Measurements from ENCODE around the gene EGFR. TPM values are rescaled to one million over a fixed set of nuclear protein-coding genes. Genes with fewer than 3 reads are reported as not detected.

EGFR gene
- total RNA-seq, 4 donors from 2014 or later = 36.4 to 73.6 (median 38.7) TPM

DNA sequence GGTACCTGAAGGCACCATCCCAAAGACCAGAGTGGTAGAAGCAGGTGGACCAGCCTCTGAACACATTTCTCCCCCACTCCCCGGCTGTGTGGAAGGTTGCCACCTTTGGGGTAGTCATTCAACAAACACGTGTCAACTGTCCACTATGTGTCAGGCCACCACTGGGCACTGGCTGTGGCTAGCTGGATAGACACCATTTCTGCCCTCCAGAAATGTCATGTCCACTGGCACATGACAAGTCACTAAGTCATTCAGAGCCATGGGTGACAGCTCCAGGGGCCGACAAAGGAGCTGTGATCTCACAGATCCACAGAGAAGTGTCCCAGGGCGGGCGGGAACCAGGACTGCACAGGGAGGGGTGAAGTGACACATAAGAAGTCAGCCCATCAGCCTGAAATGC is 99.6 kb downstream of the EGFR start:
- Histone ChIP-seq H3K27ac (no peak overlapping the region), H3K4me3 (no peak overlapping the region), H3K4me1 (no peaks in the 10 kb centered on the region), H3K36me3 (no peaks in the 10 kb centered on the region), H3K27me3 (no peaks in the 10 kb centered on the region), H3K9me3 (no peaks in the 10 kb centered on the region)
- DNase-seq = no peak
- TF ChIP-seq, protein P1, sequence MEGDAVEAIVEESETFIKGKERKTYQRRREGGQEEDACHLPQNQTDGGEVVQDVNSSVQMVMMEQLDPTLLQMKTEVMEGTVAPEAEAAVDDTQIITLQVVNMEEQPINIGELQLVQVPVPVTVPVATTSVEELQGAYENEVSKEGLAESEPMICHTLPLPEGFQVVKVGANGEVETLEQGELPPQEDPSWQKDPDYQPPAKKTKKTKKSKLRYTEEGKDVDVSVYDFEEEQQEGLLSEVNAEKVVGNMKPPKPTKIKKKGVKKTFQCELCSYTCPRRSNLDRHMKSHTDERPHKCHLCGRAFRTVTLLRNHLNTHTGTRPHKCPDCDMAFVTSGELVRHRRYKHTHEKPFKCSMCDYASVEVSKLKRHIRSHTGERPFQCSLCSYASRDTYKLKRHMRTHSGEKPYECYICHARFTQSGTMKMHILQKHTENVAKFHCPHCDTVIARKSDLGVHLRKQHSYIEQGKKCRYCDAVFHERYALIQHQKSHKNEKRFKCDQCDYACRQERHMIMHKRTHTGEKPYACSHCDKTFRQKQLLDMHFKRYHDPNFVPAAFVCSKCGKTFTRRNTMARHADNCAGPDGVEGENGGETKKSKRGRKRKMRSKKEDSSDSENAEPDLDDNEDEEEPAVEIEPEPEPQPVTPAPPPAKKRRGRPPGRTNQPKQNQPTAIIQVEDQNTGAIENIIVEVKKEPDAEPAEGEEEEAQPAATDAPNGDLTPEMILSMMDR (IDR thresholded peaks at IDR 0.05) = no peak
- no peak for TF ChIP-seq POLR2A (IDR thresholded peaks at IDR 0.05)
- intact Hi-C loops (cut with DNase I; ENCODE audit: low total_unique reads) = no loop called here

GRCh38 chr7:55119571-55119970 is 100.8 kb downstream of the EGFR start:
- Histone ChIP-seq H3K36me3 (no peaks in the 10 kb centered on the region), H3K27me3 (no peaks in the 10 kb centered on the region), H3K9me3 (no peaks in the 10 kb centered on the region), H3K4me3 (no peak overlapping the region), H3K27ac (peak overlapping the region; percentile 70 to 79), H3K4me1 (no peaks in the 10 kb centered on the region)
- intact Hi-C loops (cut with DNase I; ENCODE audit: low total_unique reads) = no loop called here
- TF ChIP-seq, protein P1 (IDR thresholded peaks at IDR 0.05) = no peak
- no peak for TF ChIP-seq POLR2A (IDR thresholded peaks at IDR 0.05)
- DNase-seq = no peak

DNA sequence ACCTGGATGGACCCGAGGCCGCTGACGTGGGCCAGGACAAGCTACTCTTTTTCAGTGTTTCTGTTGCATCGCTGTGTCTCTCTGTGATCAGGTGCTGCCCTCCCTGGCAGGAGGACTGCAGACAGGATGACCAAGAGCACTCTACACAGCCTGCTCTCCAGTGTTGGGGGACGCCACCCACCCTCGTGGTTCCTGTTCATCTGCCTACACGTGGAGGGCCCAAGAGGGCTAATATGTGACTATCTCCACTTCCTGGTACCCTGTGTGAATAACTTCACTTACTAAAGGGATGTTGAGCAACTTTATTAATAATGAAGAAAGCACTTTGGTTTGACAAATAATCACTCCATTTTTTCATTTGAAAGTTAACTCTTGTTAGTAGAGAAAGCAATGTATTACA is 101.3 kb downstream of the EGFR start:
- intact Hi-C loops (cut with DNase I; ENCODE audit: low total_unique reads) = no loop called here
- H3K27ac ChIP-seq = peak overlapping the region; percentile 70 to 79
- no peaks in the 10 kb centered on the region for H3K36me3 ChIP-seq
- H3K9me3 ChIP-seq = no peaks in the 10 kb centered on the region
- DNase-seq = no peak
- H3K4me1 ChIP-seq = no peaks in the 10 kb centered on the region
- no peaks in the 10 kb centered on the region for H3K27me3 ChIP-seq
- H3K4me3 ChIP-seq = no peak overlapping the region
- no peak for TF ChIP-seq POLR2A (IDR thresholded peaks at IDR 0.05)
- TF ChIP-seq, protein P1 (IDR thresholded peaks at IDR 0.05) = no peak

DNA sequence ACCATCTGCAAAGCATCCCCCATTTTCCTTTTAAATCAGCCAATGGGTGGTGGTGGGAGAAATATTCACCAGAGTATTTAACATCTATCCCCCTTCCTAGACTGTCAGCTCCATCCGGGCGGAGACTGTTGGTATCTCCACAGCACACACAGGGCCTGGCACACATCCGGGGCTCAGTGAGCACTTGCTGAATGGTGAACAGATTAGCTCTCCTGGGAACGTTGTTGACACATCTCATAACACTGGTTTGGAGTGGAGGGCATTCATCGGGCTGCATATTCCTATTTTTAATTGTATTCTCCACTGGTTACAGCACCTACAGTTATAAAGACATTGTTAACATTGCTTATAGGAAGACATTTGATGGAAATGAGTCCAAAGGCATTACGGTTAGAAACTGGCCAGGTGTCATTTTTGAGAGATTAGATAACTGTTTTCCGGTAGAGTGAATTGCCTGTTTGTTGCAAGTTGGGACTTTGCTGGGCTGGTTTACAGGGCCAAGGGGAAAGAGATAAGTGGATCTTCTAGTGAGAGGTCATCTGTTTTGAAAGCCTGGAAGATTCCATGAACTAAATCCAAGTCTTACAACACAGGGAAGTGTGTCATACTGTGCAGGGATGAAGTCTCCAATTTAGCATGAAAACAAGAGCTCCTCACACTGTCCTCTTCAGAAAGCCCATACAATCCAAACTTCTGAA is 101.8 kb downstream of the EGFR start:
- no peaks in the 10 kb centered on the region for H3K36me3 ChIP-seq
- peak overlapping the region; percentile 70 to 79 for H3K27ac ChIP-seq
- DNase-seq = peak in 1 of 2 donors; percentile 65
- H3K27me3 ChIP-seq = no peaks in the 10 kb centered on the region
- H3K4me1 ChIP-seq = no peaks in the 10 kb centered on the region
- intact Hi-C loops (cut with DNase I; ENCODE audit: low total_unique reads) = no loop called here
- TF ChIP-seq, protein P1 (IDR thresholded peaks at IDR 0.05) = no peak
- peak in 1 of 2 donors; percentile 15 for TF ChIP-seq POLR2A (IDR thresholded peaks at IDR 0.05)
- no peaks in the 10 kb centered on the region for H3K9me3 ChIP-seq
- H3K4me3 ChIP-seq = no peak overlapping the region

- H3K9me3 ChIP-seq = no peaks in the 10 kb centered on the region
- H3K4me1 ChIP-seq = no peaks in the 10 kb centered on the region
- H3K4me3 ChIP-seq = no peak overlapping the region
- H3K27ac ChIP-seq = peak overlapping the region; percentile 70 to 79
- DNase-seq = no peak
- TF ChIP-seq POLR2A (IDR thresholded peaks at IDR 0.05) = no peak
- no peaks in the 10 kb centered on the region for H3K27me3 ChIP-seq
- H3K36me3 ChIP-seq = no peaks in the 10 kb centered on the region
- intact Hi-C loops (cut with DNase I; ENCODE audit: low total_unique reads) = no loop called here
Observed at GRCh38 chr7:55121249-55121648, 102.4 kb downstream of the EGFR start.

All from uterus (tissue), 4 donors.